ENCODE data around the gene SMARCD3.

DNA sequence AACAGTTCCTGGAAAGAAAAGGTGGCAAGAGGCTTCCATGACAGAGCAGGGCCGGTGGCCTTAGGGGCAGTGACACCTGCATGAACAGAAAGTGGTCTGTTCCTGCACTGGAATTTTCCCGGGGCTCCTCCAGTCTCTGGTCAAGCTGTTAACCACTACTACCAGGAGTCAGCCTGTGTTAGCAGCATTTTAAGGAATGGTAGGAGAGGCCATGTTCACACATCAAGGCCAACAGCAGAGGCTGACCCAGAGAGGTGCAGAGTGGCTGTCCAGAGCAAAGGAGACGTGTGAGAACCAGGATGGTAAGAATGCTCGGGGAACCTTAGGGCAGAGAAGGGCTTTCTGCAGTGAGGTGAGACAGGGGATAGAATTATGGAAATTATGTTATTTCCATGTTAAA, 46.7 kb downstream of the SMARCD3 start:
- no peak for TF ChIP-seq FOXA1 (IDR thresholded peaks at IDR 0.05)
- TF ChIP-seq HDGF (IDR thresholded peaks at IDR 0.05; ENCODE audit: borderline replicate concordance): no peak
- no peak for TF ChIP-seq SP1 (IDR thresholded peaks at IDR 0.05)
- TF ChIP-seq, protein P1, sequence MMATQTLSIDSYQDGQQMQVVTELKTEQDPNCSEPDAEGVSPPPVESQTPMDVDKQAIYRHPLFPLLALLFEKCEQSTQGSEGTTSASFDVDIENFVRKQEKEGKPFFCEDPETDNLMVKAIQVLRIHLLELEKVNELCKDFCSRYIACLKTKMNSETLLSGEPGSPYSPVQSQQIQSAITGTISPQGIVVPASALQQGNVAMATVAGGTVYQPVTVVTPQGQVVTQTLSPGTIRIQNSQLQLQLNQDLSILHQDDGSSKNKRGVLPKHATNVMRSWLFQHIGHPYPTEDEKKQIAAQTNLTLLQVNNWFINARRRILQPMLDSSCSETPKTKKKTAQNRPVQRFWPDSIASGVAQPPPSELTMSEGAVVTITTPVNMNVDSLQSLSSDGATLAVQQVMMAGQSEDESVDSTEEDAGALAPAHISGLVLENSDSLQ (IDR thresholded peaks at IDR 0.05): no peak

Data from HEK293T (cell line).